GM13976 (cell line): ENCODE measurements around the gene POSTN.

ENCODE experiments used
- DNase-seq: peaks from one replicate; pipeline ENCODE4 v3.0.0; 2012; ENCODE audit warnings: low spot score
- CTCF ChIP-seq: IDR thresholded peaks from 2 replicates; pipeline ENCODE4 v1.5.1; 2012; ENCODE audit warnings: borderline replicate concordance, mild to moderate bottlenecking; ENCODE audit not compliant: insufficient read depth; ENCODE audit errors: extremely low read depth, missing control alignments, control extremely low read depth
- in situ Hi-C: fragments of 300-500 bp; cut with MboI; formaldehyde crosslinking; loops from one replicate; pipeline ENCODE4 v1.12.0; 2022; ENCODE audit warnings: low sequenced_read_pairs, mixed read lengths, inconsistent platforms; ENCODE audit not compliant: unreplicated experiment

The POSTN gene

GRCh38 chr13:37546087-37546486 is 52.5 kb downstream of the POSTN start:
- no peak for DNase-seq
- TF ChIP-seq CTCF = no peak
- in situ Hi-C loops = no loop called here

GRCh38 chr13:37544995-37545394 is 53.6 kb downstream of the POSTN start:
- TF ChIP-seq CTCF = no peak
- DNase-seq = no peak

GRCh38 chr13:37539976-37540605 is 58.5 kb downstream of the POSTN start:
- in situ Hi-C loops = no loop called here
- DNase-seq = no peak
- no peak for TF ChIP-seq CTCF

More at GRCh38 chr13:37544995-37545394, 53.6 kb downstream of the POSTN start:
- in situ Hi-C loops = no loop called here

- no peak for DNase-seq
- in situ Hi-C loops = no loop called here
- TF ChIP-seq CTCF = no peak
Measured at GRCh38 chr13:37539170-37539569, 59.4 kb downstream of the POSTN start.

- in situ Hi-C loops = no loop called here
- no peak for TF ChIP-seq CTCF
- no peak for DNase-seq
Measured at GRCh38 chr13:37535501-37535900, 63.1 kb downstream of the POSTN start.

GRCh38 chr13:37534676-37535075 is 63.9 kb downstream of the POSTN start:
- in situ Hi-C loops = no loop called here
- TF ChIP-seq CTCF = no peak
- no peak for DNase-seq
